CD4-positive, alpha-beta T cell treated with Interleukin-15 for 4 hours (primary cell): ENCODE results near the gene ST3GAL2.

ENCODE experiments used
- DNase-seq: peaks from one replicate; pipeline ENCODE4 v3.0.0-alpha.2; 2020; ENCODE audit warnings: low spot score

The ST3GAL2 gene

DNA sequence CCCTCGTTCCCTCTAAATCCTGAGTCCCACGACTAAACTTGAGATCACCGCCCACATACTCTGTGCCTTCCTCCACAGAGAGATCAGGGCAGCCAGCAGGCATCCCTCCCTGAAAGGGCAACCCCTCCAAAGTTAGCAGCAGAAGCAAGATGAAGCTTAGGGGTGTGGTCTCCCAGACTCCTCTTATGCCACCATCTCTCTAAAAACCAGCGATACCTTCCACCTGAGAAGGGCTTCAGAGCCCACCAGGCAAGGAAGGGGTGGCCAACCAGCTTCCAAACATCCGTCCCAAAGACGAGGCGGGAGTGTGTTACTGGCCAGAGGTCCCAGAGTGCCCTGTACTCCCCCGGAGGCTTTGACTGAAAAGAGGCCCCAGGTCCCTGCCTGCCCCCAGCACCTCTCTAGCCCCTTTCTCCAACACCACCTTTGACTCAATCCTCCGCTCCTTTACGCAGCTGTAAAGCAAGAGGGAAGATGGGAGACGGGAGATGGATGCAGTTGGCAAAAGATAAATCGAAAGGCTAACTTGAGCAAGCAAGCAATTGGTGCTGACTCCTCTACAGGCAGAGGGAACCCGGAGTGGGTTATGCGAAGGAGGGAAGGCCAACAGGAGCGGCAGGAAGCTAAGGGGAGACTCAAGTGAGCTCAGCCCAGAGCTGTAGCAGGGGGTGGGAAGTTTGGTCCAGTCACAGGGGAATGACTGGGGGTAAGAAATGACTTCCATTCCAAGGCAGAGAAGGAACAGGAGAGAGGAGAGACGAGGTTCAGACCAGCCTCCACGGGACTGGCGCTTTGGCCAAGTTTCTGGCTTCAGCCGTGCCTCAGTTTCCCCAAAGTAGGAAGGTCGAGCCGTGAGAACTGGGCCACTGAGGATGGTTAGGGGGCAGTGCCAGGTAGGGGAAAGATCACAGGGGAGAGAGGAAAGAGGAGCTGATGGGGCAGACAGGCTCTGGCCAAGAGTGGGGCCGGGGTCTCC lies 1.0 kb downstream of the ST3GAL2 start:
- DNase-seq: no peak

DNA sequence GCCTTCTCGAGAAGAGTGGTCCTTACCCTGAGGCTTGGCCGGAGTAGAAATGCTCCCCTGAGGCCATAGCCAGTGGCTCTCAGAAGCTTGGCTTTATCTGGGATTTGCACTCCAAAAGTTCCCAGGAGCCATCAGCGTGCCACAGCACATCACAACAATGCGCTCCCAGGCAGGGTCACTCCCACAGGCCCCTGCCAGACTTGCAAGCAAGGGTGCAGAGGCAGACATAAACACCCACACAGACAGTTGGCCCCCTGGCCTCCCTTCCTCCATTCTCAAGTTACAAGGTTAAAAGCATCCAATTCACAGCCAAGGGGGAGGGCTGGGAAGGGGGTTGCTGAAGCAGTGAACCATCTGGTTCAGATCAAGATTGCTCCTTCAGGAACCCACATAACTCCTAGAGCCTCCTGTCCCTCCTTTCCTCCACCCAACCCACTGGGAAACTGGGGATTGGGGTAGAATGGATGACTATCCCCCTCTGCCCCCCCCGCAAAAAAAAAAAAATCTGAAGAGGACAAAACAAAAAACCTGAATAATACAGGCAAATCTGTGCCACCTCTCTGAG lies 1.8 kb downstream of the ST3GAL2 start:
- no peak for DNase-seq

DNA sequence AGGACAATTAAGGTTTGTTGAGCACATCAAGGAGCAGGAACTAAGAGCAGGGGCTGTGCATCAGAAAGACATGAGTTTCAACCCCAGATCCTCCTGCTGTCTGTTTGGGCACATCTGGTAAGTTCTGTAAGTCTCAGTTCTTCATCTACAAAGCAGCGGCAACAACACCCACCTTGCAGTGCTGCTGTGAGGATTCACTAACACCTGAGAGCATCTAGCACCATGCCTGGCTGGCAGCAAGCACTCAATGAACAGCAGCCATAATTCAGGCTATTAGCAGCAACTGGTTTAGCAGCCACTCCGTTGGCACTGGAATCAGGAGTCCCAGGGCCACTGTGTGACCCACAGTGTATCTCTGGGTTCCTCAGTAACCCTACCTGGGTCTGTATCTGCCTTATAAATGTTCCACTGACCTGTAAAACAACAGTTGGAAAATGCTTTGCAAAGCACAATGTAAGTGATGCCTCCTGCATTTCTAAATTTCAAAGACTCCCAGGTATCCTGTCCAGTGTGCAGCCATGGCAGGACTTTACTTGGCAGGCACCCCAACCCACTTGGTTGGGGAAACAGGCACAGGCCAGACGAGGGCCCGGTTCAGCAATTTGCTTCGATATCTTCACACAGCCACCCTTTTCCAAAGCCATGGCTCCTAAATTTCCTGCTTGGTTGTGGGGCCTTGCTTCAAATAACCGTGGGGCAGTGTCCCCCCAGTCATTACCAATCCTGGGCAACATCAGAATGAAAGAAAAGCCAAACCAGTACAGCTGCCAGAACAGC lies 4.2 kb downstream of the ST3GAL2 start:
- DNase-seq: no peak

DNA sequence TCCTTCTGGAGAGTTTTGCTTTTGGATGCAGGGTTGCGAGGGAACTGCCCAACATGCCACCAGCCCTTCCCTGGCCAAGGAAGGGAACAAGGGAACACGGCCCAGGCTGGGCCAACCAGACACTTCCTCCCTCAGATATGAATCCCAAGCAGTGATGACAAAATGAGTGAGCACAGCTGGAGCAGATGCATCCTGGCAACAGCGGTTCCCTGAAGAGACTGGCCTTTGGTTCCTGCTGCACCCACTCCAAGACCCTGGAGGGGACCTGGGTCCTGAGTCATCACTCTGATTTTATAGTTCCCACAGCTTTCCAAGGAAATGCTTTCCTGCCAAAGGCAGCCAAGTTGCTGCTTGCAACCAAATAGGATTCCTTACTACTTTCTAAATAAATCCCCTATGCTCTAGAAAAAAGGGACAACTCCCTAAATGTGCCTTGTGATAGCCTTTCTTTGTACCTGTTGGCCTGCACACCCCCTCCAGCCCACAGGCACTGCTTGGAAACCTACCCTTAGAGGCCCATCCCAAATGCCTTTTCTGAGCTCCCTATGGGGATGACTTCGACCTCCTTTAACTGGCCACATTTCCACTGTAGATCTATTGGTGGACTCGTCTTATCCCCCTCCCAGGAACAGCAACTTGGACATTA lies 5.3 kb downstream of the ST3GAL2 start:
- DNase-seq: no peak

DNA sequence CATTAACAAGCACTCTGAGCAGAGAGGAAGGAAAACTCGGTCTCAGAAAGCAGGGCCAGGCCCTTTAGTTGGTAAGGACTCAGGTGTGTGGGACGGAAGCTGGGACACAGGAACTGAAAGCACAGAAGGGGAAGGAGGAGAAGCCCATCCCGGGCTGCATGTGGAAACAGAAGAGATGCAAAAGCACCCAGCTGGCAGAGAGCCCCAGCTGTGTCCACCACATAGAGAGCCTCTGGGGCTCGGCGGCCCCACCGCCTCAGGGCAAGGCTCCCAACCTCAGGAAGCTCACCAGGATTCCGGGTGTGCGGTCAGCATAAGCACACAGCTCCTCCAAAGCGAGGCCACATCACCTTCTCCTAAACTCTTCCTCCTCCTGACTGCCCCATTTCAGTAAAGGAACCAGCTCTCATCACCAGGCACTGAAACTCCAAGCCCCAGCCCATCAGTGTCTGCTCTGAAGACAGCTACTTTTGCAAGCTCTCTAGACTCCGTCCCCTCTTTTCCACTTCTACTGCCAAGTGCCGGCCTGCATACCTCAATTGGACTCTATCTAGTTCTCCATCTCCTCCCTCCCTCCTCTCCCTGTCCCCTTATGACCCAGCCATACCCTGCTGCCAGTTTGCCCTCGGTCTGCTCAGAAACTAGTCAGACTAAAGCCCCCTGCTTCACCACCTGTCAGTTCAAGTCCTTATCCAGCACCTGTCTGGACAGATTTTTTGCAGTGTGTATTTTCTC lies 6.0 kb downstream of the ST3GAL2 start:
- DNase-seq: no peak

DNA sequence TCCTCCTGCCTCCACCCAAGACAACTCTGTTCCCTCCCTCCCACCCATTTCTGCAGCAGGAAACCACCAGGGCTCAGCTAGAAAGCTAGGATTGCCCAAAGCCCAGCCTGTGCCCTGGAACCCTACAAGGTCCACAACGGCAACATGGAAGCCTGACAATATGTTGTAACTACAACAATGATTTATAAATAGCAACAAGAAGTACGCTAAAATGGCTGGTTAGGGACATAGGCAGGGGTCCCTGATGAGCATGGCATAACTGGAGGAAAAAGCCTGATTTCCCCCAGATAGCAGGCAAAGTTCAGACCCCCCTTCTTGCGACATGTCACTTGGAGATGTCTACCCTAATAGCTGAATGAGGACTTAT lies 6.6 kb downstream of the ST3GAL2 start:
- DNase-seq: no peak

DNA sequence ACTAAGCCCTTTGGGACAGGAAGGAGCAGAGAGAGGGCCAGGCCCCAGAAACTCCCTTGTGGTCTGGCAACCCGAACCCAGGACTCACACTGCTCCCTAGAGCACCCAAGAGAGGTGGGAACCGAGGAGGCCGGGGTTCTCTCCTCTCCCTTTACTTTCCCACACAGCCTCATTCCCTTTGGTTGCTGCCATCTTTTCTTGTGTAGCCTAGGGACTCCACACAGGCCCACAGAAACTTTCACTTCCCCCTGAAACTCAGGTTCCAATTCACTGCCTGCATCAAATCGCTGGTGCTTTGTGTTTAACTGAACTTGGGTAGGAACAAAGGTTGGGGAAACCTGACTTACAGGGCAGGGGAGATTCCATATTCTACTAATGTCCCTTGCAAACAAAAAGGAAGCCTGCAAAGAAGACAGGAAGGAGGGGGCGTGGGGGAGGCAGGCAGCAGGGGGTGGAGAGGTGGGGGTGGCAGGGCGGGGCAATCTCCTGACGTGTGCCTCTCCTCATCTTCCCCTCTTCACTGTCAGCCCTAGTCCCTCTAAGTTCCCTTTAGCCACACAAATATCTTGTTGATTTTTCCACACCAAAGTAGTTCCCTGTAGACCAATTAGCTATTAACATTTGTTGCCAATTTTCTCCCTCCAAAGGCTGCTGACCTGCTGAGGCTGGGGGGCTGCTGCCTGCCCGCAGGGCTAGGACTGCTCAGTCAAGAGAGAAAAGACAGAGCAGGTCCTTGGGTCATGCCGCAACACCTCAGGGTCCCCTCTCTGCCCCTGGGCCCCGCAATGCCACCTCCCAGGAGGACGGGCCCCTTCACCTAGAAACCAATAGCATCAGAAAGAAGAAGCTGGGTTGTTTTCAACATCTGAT lies 8.0 kb downstream of the ST3GAL2 start:
- DNase-seq: peak; percentile 46

DNA sequence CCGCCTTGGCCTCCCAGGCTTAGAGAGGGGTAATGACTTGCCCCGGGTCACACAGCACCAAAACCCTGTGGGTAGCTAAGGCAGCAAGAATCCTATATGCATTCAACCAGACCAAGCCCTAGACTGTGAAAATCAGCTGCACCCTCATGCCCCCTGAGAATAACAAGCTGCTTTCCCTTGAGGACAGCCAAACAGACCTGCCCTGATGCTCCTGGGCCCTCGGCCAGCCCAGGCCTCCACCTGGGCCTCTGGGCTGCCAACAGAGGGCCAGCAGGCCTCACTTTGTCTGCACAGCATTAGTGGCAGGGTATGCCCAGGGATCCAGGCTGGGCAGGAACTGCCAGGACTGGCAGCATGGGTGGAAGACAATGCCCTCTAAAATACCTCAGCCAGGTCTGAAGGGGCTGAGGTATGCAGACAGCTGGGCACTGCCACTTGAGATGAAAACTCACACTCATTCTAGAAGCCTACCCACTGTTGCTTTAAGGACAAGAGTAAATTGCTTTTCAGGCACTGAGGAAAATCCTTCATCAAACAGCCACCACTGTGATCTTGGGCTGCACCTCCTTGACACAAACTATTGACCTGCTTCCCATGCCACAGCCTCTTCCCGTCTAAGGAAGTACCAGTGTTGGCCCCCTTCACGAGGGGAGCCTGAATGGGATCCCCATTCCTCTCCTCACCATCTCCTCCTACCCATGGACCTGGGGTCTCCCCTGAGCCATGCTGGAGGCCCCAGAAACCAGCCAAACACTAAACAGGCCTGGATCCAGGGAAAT lies 8.8 kb downstream of the ST3GAL2 start:
- no peak for DNase-seq

DNA sequence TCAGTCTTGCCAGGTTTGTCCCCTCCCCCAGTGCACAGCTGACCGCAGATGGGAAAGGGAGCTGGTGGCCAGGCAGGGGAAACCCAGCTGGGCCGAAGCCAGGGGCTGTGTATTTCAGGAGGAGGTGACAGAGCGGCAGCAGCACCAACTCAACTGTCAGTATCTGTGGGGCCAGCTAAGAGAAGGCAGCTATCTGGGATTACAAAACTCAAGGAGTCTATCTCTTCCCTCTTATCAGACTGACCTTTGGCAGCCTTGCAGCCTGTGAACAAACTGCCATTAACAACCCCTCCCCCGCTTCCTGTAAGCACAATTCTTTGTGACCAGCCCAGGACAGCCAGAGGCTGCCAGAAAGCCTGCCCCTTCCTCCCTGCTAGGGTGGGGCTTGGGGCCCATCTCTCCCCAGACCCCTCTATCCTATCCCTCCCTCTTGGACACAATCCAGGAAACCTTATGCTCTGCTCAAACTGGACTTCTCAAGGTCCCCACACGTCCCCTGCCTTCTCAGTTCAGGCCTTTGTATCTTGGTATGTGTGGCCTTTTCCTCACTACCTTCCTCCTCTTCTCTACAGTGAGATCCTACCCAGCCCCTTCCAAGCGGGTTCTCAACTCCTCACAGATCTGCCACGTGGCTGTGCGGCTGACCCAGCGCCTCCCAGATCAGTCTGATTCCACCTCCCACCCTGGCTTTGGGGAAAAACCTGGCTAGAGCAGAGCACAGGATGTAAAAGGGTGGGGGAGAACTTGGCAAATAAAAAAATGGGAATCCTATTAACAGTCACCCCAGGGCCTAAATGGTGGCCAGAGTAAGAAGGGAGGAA lies 10.5 kb downstream of the ST3GAL2 start:
- DNase-seq: peak; percentile 37

DNA sequence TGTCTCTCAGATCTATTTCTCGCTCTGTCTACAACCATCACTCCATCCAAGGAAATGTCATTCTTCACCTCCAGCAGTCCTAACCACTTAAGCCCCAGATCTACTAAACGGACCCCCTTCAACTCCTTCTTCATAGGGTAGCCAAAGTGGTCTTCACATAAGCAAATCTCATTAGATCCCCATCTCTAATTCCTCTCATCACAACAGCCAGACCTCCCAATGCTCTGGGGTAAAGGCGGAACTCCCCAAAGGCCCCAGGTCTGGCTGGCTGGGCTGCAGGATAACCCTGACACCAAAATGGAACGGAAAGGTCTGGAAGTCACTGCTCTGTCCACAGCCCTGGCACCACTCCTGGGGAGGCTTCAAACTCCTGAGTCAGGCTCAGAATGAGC lies 11.1 kb downstream of the ST3GAL2 start:
- no peak for DNase-seq

DNA sequence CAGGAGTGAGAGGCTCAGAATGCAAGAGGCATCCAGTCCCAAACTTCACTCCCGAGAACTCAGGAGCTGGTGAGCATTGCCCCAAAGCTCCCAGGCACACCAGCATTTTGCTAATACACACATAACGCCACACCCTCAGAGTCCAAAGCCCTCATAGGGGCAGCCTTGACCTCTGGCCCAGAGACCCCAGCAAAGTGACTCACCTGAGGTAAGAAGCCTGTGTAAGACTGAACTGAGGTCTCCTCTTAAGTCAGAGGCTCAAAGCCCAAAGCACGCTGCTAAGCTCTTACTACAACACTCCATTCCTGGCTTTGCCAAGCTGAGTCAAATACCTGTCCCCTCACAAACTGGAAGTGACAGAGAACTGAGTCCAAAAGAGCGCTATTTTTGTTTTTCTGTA lies 16.4 kb downstream of the ST3GAL2 start:
- DNase-seq: no peak

DNA sequence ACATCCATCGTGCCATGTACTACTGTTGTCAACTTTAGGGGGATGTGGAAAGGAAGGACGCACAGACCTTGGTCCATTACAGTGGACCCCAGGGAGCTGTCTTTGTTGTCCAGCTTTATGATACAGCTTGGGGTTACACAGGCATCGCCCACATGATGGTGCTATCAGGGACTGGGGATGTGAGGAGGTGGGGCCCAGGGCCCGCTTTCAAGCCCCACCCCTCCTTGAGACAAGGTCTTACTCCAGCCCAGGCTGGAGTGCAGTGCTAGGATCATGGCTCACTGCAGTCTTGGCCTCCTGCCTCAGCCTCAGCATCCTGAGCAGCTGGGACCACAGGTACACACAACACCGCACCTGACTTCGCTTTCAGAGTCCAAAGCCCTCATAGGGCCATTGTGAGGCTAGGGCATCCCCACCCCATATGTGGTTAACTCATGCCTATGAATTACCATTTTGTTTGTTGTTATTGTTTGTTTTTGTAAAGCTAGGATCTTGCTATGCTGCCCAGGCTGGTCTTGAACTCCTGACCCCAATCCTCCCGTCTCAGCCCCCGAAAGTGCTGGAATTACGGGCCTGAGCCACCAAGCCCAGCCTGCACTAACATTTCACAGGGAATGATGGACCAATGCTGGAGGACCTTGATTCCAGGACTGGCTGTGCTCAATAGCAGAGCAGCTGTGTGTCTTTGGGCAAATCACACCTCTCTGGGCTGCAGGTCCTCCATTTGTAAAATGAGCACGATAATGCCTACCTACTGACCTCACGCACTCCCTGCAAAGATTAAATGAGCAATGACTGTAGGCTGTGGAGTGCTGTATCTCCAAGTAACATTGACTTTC lies 17.2 kb downstream of the ST3GAL2 start:
- DNase-seq: no peak

DNA sequence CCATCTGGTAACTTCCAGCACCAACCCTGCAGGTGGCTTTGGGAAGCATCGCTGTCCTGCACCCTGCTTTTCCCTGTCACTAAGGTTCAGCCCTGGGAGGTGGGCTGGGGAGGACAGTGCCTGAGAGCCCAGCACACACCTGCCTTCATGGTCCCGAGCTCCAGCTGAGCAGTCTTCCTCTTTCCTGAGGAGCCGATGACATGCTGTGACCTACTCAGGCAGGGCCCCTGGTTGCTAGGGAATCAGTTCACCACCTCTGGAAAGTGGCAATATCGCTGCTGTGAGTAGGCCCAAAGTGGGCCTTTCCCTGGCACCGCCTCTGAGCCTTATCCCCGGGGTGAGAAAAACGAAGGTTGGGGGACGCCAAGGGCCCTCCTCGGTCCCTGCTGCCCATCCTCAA lies 17.9 kb downstream of the ST3GAL2 start:
- no peak for DNase-seq

DNA sequence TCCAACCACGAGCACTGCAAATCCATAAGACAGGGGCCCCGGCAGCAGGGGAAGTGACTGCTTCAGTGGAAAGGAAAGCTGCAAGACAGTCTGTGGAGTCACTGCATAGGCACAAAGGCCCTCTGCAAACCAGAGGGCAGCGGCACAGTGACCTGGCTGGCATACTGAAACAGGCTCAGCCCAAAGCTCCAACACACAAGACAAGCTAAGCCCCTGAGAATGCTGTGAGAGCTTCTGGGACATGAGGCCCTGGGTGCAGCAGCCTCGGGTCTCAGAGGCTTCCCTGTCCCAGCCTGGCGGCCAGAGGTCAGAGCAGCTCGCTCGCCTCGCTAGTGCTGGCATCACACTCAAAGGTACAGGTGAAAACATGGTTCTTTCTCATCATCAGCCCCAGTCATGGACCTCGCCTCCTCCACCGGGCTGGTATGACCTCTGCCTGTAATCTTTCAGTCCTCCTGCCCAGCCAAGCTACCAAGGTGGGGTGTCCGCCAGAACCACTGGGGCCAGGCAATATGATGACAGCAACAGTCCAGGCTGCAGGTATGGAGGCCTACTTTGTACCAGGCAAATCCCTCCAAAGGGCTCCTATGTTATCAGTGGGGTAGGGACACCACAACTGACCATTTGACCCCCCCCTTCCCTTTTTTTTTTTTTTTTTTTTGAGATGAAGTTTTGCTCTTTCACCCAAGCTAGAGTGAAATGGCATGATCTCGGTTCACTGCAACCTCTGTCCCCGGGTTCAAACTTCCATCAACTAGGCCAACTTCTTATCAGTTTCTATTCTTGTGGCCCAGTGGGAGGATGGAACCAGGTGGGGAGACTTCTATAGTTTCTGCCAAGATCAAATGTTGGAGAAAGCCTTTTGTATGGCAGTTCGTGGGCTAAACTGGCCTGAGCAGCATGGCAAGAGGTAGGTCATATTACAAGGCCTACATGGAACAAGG lies 19.2 kb downstream of the ST3GAL2 start:
- DNase-seq: no peak

DNA sequence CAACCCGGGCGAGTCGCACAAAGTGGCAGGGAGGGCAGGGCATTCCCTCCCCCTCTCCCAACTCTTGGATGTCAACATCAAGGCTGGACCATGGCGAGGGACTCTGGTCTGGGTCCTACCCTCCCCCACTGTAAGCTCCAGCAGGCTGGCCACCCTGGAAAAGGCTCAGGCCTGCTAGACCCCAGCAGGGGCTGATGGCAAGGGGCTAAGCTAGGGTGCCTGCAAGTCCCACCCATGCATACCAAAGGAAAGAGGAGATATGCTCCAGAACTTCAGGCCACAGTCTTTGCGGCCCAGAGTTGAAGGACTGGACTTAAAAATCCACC lies 19.9 kb downstream of the ST3GAL2 start:
- no peak for DNase-seq

DNA sequence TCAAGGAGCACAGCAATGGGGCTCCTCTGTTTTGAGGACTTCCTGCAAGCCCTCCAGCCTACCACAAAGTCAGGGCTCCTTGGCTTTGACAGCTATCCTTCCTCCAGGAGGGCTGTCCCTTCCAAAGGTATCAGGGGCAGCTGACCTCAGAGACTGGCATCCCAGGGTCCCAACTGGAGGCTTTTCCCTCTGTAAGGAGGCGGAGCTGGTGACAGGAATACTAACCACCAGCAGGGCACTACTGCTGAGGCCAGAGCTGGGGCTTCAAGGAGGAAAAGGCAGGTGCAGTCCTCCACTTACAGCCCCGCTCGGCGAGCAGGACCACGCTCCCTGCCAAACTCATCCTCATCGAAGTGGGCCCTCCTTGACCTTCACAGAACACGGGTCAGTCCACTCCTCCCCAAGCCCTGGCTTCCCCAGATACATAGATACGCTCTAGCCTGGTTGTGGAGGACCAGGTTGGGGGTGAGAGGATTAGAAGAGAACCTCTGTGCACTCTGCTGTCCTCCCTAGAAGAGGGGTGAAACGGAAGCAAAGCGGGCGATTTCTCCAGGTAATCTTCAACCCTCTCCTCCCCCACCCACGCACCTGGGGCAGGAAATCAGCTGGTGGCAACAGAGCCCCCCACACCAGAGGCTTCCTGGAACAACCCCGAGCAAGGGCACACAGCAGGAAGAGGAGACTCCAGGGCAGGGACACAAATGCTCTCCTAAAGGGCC lies 20.5 kb downstream of the ST3GAL2 start:
- DNase-seq: no peak
